ENCODE data around the gene FTCD. TPM values are rescaled to one million over a fixed set of nuclear protein-coding genes. Genes with fewer than 3 reads are reported as not detected.

The FTCD gene
- total and polyA plus RNA-seq, 9 of the 15 experiments (the other 6 are each of a cell fraction or from before 2014, with no cell fraction given) = 0.11 to 1.6 (median 0.67) TPM; not detected in 5

DNA sequence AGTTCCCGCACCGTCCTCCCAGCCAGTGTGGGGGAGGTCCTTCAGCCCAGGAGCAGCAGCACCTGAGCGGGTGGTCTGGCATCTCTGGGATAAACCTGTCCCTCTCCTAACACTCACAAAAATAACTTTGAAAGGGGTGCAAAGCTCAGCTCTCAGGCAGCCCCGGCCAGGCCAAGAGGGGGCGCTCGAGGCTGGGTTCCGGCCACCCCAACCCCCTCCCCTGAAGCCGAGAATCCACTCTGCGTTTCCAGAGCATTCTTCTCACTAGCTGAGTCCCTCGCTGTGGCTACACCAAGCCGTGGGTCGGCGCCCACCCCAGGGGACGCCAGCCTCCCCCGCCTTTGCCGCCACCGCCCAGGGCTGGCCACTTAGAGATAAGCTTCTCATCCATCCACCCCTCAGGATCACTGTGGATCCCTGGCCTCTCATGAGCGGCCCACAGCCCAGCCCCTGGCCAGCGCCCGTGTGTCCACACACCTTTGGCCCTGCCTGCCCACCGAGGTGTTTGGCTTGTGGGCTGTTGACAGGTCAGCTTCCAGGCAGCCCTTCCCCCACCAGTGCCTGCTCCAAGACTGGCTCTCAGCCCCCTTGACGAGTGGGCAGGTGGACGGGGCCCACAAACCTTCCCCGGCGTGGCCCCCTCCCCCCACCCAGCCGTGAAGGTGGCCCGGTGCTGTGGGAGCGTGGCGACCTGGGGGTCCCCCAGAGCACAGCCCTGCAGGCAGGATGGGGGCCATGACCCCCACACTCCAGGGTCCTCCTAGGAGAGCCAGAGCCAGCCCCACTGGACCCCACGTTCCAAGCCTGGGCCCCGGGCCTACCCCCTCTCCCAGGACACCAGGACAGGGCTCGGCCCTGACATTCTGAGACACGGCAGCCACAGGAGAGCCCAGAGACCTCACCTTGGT, 1.9 kb downstream of the FTCD start (continued):
- TF ChIP-seq, protein P1, sequence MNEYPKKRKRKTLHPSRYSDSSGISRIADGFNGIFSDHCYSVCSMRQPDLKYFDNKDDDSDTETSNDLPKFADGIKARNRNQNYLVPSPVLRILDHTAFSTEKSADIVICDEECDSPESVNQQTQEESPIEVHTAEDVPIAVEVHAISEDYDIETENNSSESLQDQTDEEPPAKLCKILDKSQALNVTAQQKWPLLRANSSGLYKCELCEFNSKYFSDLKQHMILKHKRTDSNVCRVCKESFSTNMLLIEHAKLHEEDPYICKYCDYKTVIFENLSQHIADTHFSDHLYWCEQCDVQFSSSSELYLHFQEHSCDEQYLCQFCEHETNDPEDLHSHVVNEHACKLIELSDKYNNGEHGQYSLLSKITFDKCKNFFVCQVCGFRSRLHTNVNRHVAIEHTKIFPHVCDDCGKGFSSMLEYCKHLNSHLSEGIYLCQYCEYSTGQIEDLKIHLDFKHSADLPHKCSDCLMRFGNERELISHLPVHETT (CRISPR knock-in tag; conservative IDR thresholded peaks at IDR 0.05 in 1 of 2, IDR thresholded peaks at IDR 0.05 in 1 of 2) = peak in 1 of 2 experiments; percentile 59; a peak in 2 of 4 replicates
- 0 out of 4 replicates have a peak, but pooled peaks of 1 of the 2 experiments have one; percentile 23 for TF ChIP-seq TBL1XR1 (IDR thresholded peaks at IDR 0.05; ENCODE audit: low read length in 2 of 2)
- TF ChIP-seq, protein P2, sequence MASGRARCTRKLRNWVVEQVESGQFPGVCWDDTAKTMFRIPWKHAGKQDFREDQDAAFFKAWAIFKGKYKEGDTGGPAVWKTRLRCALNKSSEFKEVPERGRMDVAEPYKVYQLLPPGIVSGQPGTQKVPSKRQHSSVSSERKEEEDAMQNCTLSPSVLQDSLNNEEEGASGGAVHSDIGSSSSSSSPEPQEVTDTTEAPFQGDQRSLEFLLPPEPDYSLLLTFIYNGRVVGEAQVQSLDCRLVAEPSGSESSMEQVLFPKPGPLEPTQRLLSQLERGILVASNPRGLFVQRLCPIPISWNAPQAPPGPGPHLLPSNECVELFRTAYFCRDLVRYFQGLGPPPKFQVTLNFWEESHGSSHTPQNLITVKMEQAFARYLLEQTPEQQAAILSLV (tag; IDR thresholded peaks at IDR 0.05) = no peak
- no peak for TF ChIP-seq SNIP1 (IDR thresholded peaks at IDR 0.05; ENCODE audit: low read depth)
- no peak for TF ChIP-seq PURB (CRISPR knock-in tag; IDR thresholded peaks at IDR 0.05; ENCODE audit: low read depth)
- TF ChIP-seq CEBPB (tag; IDR thresholded peaks at IDR 0.05) = no peak
- TF ChIP-seq TOE1 (IDR thresholded peaks at IDR 0.05; ENCODE audit: borderline replicate concordance) = no peak; the same call in 1 of the 2 replicates
- TF ChIP-seq TOE1 (CRISPR knock-in tag; IDR thresholded peaks at IDR 0.05; ENCODE audit: borderline replicate concordance, low read depth) = no peak
- TF ChIP-seq, protein P3, sequence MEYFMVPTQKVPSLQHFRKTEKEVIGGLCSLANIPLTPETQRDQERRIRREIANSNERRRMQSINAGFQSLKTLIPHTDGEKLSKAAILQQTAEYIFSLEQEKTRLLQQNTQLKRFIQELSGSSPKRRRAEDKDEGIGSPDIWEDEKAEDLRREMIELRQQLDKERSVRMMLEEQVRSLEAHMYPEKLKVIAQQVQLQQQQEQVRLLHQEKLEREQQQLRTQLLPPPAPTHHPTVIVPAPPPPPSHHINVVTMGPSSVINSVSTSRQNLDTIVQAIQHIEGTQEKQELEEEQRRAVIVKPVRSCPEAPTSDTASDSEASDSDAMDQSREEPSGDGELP (CRISPR knock-in tag; IDR thresholded peaks at IDR 0.05; ENCODE audit: borderline replicate concordance) = peak; percentile 74; the same call in 1 of the 2 replicates
- TF ChIP-seq POLR2B (IDR thresholded peaks at IDR 0.05; ENCODE audit: low read depth, partially characterized antibody) = no peak
- TF ChIP-seq CBX5 (IDR thresholded peaks at IDR 0.05; ENCODE audit: borderline replicate concordance, low read depth) = no peak
- TF ChIP-seq, protein P4, sequence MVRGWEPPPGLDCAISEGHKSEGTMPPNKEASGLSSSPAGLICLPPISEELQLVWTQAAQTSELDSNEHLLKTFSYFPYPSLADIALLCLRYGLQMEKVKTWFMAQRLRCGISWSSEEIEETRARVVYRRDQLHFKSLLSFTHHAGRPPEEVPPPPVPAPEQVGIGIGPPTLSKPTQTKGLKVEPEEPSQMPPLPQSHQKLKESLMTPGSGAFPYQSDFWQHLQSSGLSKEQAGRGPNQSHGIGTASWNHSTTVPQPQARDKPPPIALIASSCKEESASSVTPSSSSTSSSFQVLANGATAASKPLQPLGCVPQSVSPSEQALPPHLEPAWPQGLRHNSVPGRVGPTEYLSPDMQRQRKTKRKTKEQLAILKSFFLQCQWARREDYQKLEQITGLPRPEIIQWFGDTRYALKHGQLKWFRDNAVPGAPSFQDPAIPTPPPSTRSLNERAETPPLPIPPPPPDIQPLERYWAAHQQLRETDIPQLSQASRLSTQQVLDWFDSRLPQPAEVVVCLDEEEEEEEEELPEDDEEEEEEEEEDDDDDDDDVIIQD (CRISPR knock-in tag; IDR thresholded peaks at IDR 0.05) = no peak
- peak; percentile 27; the same call in 1 of the 2 replicates for TF ChIP-seq TARDBP (IDR thresholded peaks at IDR 0.05)
- TF ChIP-seq MXI1 (IDR thresholded peaks at IDR 0.05; ENCODE audit: low read depth, low read length) = no peak
